K562 (cell line): Measurements from ENCODE around the gene COX6B1. TPM values are rescaled to one million over a fixed set of nuclear protein-coding genes. Genes with fewer than 3 reads are reported as not detected.

Experiments used
- ARID1B ChIP-seq: fragments of 450-650 bp; IDR thresholded peaks from 2 replicates; pipeline ENCODE4 v1.6.1; 2016; ENCODE audit warnings: antibody characterized with exemption, mild to moderate bottlenecking, inconsistent platforms
- BRD9 ChIP-seq: fragments of 450-650 bp; IDR thresholded peaks from 2 replicates; pipeline ENCODE4 v1.6.1; 2018; ENCODE audit warnings: low read depth; ENCODE audit not compliant: partially characterized antibody
- CREM ChIP-seq: IDR thresholded peaks from 2 replicates; pipeline ENCODE4 v1.6.1; 2014; ENCODE audit warnings: antibody characterized with exemption, low read depth
- DACH1 ChIP-seq: fragments of 450-650 bp; IDR thresholded peaks from 2 replicates; pipeline ENCODE4 v1.6.1; 2018; ENCODE audit not compliant: partially characterized antibody
- ELF1 ChIP-seq: fragments of 200-800 bp; sonication (Bioruptor generic); IDR thresholded peaks from 2 replicates; pipeline ENCODE4 v1.6.1; 2016; ENCODE audit warnings: missing genetic modification characterization, missing compliant biosample characterization
- GABPA ChIP-seq: fragments of 200-800 bp; sonication (Bioruptor generic); conservative IDR thresholded peaks from 2 replicates; pipeline ENCODE4 v1.6.1; 2016; ENCODE audit warnings: low read depth, missing genetic modification characterization, missing compliant biosample characterization
- KDM4B ChIP-seq, 2 experiments: fragments of 450-650 bp in 1 of 2; sonication (generic) in 1 of 2; IDR thresholded peaks; 2 replicates each; pipeline ENCODE4 v1.6.1; 2016 to 2017; ENCODE audit warnings: borderline replicate concordance in 2 of 2, antibody characterized with exemption in 1 of 2, low read depth in 1 of 2, mild to moderate bottlenecking in 1 of 2
- MEIS2 ChIP-seq: fragments of 450-650 bp; IDR thresholded peaks from 2 replicates; pipeline ENCODE4 v1.6.1; 2014; ENCODE audit warnings: mild to moderate bottlenecking; ENCODE audit not compliant: partially characterized antibody
- ZC3H11A ChIP-seq: IDR thresholded peaks from 2 replicates; pipeline ENCODE4 v1.6.1; 2012; ENCODE audit warnings: low read depth, low read length, improper control_type of control experiment
- ZNF175 ChIP-seq: fragments of 200-800 bp; sonication (Bioruptor generic); IDR thresholded peaks from 2 replicates; pipeline ENCODE4 v1.6.1; 2016; ENCODE audit warnings: low read depth, mild to moderate bottlenecking, missing genetic modification characterization, missing compliant biosample characterization
- ZNF551 ChIP-seq: fragments of 250-450 bp; sonication (Bioruptor Pico); IDR thresholded peaks from 2 replicates; pipeline ENCODE4 v1.5.0; 2021; ENCODE audit warnings: mild to moderate bottlenecking, moderate library complexity
- ZNF668 ChIP-seq: fragments of 250-450 bp; sonication (Bioruptor Pico); IDR thresholded peaks from 2 replicates; pipeline ENCODE4 v1.8.0; 2022; ENCODE audit warnings: mild to moderate bottlenecking, inconsistent platforms
- ZSCAN29 ChIP-seq: fragments of 450-650 bp; IDR thresholded peaks from 2 replicates; pipeline ENCODE4 v1.6.1; 2017
- polyA plus RNA-seq, 8 experiments: library from polyadenylated mRNA; depleted of rRNA in 4 of 8; stranded (reverse) in 5 of 8; unstranded in 3 of 8; fragments of >200 nt; fragmentation: Nextera tagmentation in 2 of 8; fragmentation: Illumina TruSeq in 1 of 8; extraction: Ambion mirVana in 2 of 8; extraction: Trizol in 1 of 8; gene quantifications; 2 replicates each; pipeline versions ENCODE4 v1.2.1 to v1.2.3, GENCODE V29; 2011 to 2014; ENCODE audit warnings: inconsistent platforms in 1 of 8, missing spikeins in 1 of 8
- total RNA-seq, 7 experiments: library from RNA; depleted of rRNA in 6 of 7; stranded (reverse); fragments of >200 nt in 6 of 7; fragmentation: Illumina TruSeq in 2 of 7; extraction: Trizol in 2 of 7; gene quantifications; 2 replicates each; pipeline versions ENCODE4 v1.2.1 to v1.2.3, GENCODE V29; 2011 to 2021; ENCODE audit warnings: low replicate concordance in 1 of 7
- TF ChIP-seq, protein P1 (sequence below): fragments of 450-650 bp; IDR thresholded peaks from 2 replicates; pipeline ENCODE4 v1.6.1; 2016
- TF ChIP-seq, protein P2 (sequence below): conservative IDR thresholded peaks from 2 replicates; pipeline ENCODE4 v1.6.1; 2011; ENCODE audit warnings: low read depth, mild to moderate bottlenecking, low read length; ENCODE audit not compliant: control insufficient read depth
- TF ChIP-seq, protein P3 (sequence below): fragments of 450-650 bp; IDR thresholded peaks from 2 replicates; pipeline ENCODE4 v1.6.1; 2018; ENCODE audit warnings: mild to moderate bottlenecking, low read depth; ENCODE audit not compliant: partially characterized antibody
- TF ChIP-seq, protein P4 (sequence below): fragments of 200-400 bp; formaldehyde crosslinking; IDR thresholded peaks from 2 replicates; pipeline ENCODE4 v1.6.1; 2017; ENCODE audit warnings: mild to moderate bottlenecking, low read depth, low read length, moderate library complexity
- TF ChIP-seq, protein P5 (sequence below): sonication (generic); formaldehyde crosslinking; IDR thresholded peaks from 2 replicates; pipeline ENCODE4 v1.8.0; 2023; ENCODE audit warnings: mild to moderate bottlenecking, missing genetic modification reagents

The COX6B1 gene
- total and polyA plus RNA-seq, 9 of the 15 experiments (the other 6 are each of a cell fraction or from before 2014, with no cell fraction given) = 777 to 2,393 (median 1,219) TPM

DNA sequence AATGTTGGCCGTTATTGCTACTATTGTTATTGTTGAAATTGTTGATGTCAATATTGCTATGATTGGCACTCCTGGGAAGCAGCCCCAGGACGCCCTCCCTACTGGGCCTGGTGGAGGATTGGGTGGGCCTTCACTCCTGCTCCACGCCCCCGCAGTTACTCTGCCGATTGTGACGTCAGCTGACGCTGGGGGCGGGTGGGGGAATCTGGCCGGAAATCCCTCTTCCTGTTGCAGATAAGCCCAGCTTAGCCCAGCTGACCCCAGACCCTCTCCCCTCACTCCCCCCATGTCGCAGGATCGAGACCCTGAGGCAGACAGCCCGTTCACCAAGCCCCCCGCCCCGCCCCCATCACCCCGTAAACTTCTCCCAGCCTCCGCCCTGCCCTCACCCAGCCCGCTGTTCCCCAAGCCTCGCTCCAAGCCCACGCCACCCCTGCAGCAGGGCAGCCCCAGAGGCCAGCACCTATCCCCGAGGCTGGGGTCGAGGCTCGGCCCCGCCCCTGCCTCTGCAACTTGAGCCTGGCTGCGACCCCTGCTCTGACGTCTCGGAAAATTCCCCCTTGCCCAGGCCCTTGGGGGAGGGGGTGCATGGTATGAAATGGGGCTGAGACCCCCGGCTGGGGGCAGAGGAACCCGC, 6.5 kb upstream of the COX6B1 start, which contains the start of gene ETV2 (continued):
- peak in 1 of 2 experiments; percentile 16; a peak in 1 of 4 replicates for TF ChIP-seq KDM4B (IDR thresholded peaks at IDR 0.05; ENCODE audit: borderline replicate concordance in 2 of 2, low read depth in 1 of 2)
- peak; percentile 60 for TF ChIP-seq ELF1 (tag)
- TF ChIP-seq, protein P1, sequence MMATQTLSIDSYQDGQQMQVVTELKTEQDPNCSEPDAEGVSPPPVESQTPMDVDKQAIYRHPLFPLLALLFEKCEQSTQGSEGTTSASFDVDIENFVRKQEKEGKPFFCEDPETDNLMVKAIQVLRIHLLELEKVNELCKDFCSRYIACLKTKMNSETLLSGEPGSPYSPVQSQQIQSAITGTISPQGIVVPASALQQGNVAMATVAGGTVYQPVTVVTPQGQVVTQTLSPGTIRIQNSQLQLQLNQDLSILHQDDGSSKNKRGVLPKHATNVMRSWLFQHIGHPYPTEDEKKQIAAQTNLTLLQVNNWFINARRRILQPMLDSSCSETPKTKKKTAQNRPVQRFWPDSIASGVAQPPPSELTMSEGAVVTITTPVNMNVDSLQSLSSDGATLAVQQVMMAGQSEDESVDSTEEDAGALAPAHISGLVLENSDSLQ = peak; percentile 95
- TF ChIP-seq, protein P2, sequence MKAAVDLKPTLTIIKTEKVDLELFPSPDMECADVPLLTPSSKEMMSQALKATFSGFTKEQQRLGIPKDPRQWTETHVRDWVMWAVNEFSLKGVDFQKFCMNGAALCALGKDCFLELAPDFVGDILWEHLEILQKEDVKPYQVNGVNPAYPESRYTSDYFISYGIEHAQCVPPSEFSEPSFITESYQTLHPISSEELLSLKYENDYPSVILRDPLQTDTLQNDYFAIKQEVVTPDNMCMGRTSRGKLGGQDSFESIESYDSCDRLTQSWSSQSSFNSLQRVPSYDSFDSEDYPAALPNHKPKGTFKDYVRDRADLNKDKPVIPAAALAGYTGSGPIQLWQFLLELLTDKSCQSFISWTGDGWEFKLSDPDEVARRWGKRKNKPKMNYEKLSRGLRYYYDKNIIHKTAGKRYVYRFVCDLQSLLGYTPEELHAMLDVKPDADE = peak; percentile 76; the same call in 1 of the 2 replicates
- TF ChIP-seq BRD9 = no peak
- peak; percentile 96 for TF ChIP-seq CREM
- TF ChIP-seq, protein P3, sequence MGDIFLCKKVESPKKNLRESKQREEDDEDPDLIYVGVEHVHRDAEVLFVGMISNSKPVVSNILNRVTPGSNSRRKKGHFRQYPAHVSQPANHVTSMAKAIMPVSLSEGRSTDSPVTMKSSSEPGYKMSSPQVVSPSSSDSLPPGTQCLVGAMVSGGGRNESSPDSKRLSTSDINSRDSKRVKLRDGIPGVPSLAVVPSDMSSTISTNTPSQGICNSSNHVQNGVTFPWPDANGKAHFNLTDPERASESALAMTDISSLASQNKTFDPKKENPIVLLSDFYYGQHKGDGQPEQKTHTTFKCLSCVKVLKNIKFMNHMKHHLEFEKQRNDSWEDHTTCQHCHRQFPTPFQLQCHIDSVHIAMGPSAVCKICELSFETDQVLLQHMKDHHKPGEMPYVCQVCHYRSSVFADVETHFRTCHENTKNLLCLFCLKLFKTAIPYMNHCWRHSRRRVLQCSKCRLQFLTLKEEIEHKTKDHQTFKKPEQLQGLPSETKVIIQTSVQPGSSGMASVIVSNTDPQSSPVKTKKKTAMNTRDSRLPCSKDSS = no peak
- TF ChIP-seq MEIS2 = no peak
- TF ChIP-seq, protein P4, sequence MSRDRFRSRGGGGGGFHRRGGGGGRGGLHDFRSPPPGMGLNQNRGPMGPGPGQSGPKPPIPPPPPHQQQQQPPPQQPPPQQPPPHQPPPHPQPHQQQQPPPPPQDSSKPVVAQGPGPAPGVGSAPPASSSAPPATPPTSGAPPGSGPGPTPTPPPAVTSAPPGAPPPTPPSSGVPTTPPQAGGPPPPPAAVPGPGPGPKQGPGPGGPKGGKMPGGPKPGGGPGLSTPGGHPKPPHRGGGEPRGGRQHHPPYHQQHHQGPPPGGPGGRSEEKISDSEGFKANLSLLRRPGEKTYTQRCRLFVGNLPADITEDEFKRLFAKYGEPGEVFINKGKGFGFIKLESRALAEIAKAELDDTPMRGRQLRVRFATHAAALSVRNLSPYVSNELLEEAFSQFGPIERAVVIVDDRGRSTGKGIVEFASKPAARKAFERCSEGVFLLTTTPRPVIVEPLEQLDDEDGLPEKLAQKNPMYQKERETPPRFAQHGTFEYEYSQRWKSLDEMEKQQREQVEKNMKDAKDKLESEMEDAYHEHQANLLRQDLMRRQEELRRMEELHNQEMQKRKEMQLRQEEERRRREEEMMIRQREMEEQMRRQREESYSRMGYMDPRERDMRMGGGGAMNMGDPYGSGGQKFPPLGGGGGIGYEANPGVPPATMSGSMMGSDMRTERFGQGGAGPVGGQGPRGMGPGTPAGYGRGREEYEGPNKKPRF = no peak
- TF ChIP-seq ZSCAN29 = no peak
- no peak for TF ChIP-seq ZNF668
- no peak for TF ChIP-seq DACH1
- peak; percentile 61 for TF ChIP-seq GABPA (tag)
- TF ChIP-seq ZC3H11A = no peak
- no peak for TF ChIP-seq ZNF551 (CRISPR knock-in tag)
- TF ChIP-seq ZNF175 = 0 out of 2 replicates have a peak, but pooled peaks have one; percentile 14
- TF ChIP-seq, protein P5, sequence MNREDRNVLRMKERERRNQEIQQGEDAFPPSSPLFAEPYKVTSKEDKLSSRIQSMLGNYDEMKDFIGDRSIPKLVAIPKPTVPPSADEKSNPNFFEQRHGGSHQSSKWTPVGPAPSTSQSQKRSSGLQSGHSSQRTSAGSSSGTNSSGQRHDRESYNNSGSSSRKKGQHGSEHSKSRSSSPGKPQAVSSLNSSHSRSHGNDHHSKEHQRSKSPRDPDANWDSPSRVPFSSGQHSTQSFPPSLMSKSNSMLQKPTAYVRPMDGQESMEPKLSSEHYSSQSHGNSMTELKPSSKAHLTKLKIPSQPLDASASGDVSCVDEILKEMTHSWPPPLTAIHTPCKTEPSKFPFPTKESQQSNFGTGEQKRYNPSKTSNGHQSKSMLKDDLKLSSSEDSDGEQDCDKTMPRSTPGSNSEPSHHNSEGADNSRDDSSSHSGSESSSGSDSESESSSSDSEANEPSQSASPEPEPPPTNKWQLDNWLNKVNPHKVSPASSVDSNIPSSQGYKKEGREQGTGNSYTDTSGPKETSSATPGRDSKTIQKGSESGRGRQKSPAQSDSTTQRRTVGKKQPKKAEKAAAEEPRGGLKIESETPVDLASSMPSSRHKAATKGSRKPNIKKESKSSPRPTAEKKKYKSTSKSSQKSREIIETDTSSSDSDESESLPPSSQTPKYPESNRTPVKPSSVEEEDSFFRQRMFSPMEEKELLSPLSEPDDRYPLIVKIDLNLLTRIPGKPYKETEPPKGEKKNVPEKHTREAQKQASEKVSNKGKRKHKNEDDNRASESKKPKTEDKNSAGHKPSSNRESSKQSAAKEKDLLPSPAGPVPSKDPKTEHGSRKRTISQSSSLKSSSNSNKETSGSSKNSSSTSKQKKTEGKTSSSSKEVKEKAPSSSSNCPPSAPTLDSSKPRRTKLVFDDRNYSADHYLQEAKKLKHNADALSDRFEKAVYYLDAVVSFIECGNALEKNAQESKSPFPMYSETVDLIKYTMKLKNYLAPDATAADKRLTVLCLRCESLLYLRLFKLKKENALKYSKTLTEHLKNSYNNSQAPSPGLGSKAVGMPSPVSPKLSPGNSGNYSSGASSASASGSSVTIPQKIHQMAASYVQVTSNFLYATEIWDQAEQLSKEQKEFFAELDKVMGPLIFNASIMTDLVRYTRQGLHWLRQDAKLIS (CRISPR knock-in tag) = 0 out of 2 replicates have a peak, but pooled peaks have one; percentile 40
- TF ChIP-seq ARID1B = peak; percentile 64
